DOHH2 (cell line): Measurements from ENCODE around the gene MALT1.
"Not testable (repeated sequence)": the region's sequence is repeated elsewhere in the genome, so short reads cannot be mapped to it uniquely, and the experiment has no call there.

Source experiments
- H3F3A ChIP-seq: fragments of 200-600 bp; sonication (generic), shearing (Covaris generic); 2 replicates; pipeline ENCODE4 v1.6.0; 2016; ENCODE audit warnings: antibody characterized with exemption, mild to moderate bottlenecking; ENCODE audit not compliant: control insufficient read depth, insufficient read depth
- H3K27ac ChIP-seq: fragments of 200-600 bp; sonication (generic); 2 replicates; pipeline ENCODE4 v1.5.1; 2014; ENCODE audit warnings: low read depth, mild to moderate bottlenecking, low read length, moderate library complexity
- H3K27me3 ChIP-seq: fragments of 200-600 bp; sonication (generic); 2 replicates; pipeline ENCODE4 v1.6.1; 2014; ENCODE audit warnings: mild to moderate bottlenecking, low read length, mixed read lengths; ENCODE audit not compliant: control insufficient read depth
- H3K36me3 ChIP-seq: fragments of 200-600 bp; sonication (generic); 2 replicates; pipeline ENCODE4 v1.6.1; 2014; ENCODE audit warnings: mild to moderate bottlenecking, low read length, moderate library complexity, mixed read lengths; ENCODE audit not compliant: control insufficient read depth
- H3K4me1 ChIP-seq: fragments of 200-600 bp; sonication (generic); 2 replicates; pipeline ENCODE4 v1.6.1; 2014; ENCODE audit warnings: mild to moderate bottlenecking, low read length, mixed read lengths; ENCODE audit not compliant: control insufficient read depth
- H3K4me2 ChIP-seq: fragments of 200-600 bp; sonication (generic); 2 replicates; pipeline ENCODE4 v1.6.0; 2014; ENCODE audit warnings: mild to moderate bottlenecking, low read length, moderate library complexity
- H3K4me3 ChIP-seq: fragments of 200-600 bp; sonication (generic); 2 replicates; pipeline ENCODE4 v1.5.1; 2014; ENCODE audit warnings: mild to moderate bottlenecking, low read length, mixed read lengths
- H3K79me2 ChIP-seq: fragments of 200-600 bp; sonication (generic); 2 replicates; pipeline ENCODE4 v1.6.1; 2014; ENCODE audit warnings: mild to moderate bottlenecking, low read length, mixed read lengths; ENCODE audit not compliant: control insufficient read depth
- H3K9me2 ChIP-seq: fragments of 200-600 bp; sonication (generic); replicated peaks from 2 replicates; pipeline ENCODE4 v1.6.1; 2014; ENCODE audit warnings: mild to moderate bottlenecking, low read length, mixed read lengths; ENCODE audit not compliant: control insufficient read depth
- H3K9me3 ChIP-seq: fragments of 200-600 bp; sonication (generic); 2 replicates; pipeline ENCODE4 v1.6.1; 2014; ENCODE audit warnings: antibody characterized with exemption, low read length, mixed read lengths; ENCODE audit not compliant: control insufficient read depth, insufficient read depth
- H4K20me1 ChIP-seq: fragments of 200-600 bp; sonication (generic); 2 replicates; pipeline ENCODE4 v1.6.0; 2014; ENCODE audit warnings: low read depth, mild to moderate bottlenecking, antibody characterized with exemption, low read length, moderate library complexity; ENCODE audit not compliant: control insufficient read depth, insufficient read depth
- EZH2phosphoT487 ChIP-seq: fragments of 200-600 bp; sonication (generic); IDR thresholded peaks from 2 replicates; pipeline ENCODE4 v1.6.1; 2017; ENCODE audit warnings: borderline replicate concordance, mild to moderate bottlenecking, antibody characterized with exemption, low read length, moderate library complexity, mixed read lengths
- TF ChIP-seq, protein P1 (sequence below): fragments of 200-600 bp; sonication (generic); IDR thresholded peaks from one replicate; pipeline ENCODE4 v1.5.1; 2014; ENCODE audit warnings: antibody characterized with exemption, mild to moderate bottlenecking, low read depth, low read length; ENCODE audit not compliant: poor library complexity, severe bottlenecking

Gene MALT1

GRCh38 chr18:58640891-58641610 lies 30.2 kb upstream of the MALT1 start:
- H3K4me3 ChIP-seq: no peak overlapping the region
- H3K9me3 ChIP-seq: peaks cover 5% of the 10 kb centered on the region; the same call in 1 of the 2 replicates
- no peaks in the 10 kb centered on the region for H3K27me3 ChIP-seq
- H3K79me2 ChIP-seq: no peaks in the 10 kb centered on the region
- peaks cover 29% of the 10 kb centered on the region for H3K4me1 ChIP-seq
- H3K36me3 ChIP-seq: no peaks in the 10 kb centered on the region
- no peak overlapping the region for H3K4me2 ChIP-seq
- no peaks in the 10 kb centered on the region for H3F3A ChIP-seq
- H3K9me2 ChIP-seq: no peaks in the 10 kb centered on the region
- H4K20me1 ChIP-seq: no peaks in the 10 kb centered on the region
- TF ChIP-seq, protein P1, sequence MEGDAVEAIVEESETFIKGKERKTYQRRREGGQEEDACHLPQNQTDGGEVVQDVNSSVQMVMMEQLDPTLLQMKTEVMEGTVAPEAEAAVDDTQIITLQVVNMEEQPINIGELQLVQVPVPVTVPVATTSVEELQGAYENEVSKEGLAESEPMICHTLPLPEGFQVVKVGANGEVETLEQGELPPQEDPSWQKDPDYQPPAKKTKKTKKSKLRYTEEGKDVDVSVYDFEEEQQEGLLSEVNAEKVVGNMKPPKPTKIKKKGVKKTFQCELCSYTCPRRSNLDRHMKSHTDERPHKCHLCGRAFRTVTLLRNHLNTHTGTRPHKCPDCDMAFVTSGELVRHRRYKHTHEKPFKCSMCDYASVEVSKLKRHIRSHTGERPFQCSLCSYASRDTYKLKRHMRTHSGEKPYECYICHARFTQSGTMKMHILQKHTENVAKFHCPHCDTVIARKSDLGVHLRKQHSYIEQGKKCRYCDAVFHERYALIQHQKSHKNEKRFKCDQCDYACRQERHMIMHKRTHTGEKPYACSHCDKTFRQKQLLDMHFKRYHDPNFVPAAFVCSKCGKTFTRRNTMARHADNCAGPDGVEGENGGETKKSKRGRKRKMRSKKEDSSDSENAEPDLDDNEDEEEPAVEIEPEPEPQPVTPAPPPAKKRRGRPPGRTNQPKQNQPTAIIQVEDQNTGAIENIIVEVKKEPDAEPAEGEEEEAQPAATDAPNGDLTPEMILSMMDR: no peak
- TF ChIP-seq EZH2phosphoT487: no peak
- H3K27ac ChIP-seq: no peak overlapping the region

DNA sequence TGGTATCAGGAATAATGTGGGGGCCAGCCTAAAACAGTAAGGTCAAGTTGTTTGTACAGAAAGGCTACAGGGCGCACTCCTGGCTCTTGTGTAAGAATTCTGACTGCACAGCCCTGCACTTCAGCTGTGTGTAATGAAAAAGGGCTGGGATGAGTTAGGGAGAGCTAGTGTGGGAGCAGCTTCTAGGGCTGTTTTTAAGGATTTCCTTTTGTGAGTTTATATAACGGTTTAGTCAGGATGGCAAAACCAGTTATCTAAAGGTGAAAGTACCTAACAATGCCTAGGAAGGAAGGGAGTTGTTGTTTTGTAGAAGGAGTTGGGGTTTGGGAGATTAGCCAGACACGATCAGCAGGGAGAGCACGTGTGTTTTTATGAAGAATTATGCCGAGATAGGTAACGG lies 27.7 kb upstream of the MALT1 start:
- H4K20me1 ChIP-seq, H3K79me2 ChIP-seq, H3K27me3 ChIP-seq, H3K36me3 ChIP-seq, H3K4me3 ChIP-seq, H3K27ac ChIP-seq, H3K4me2 ChIP-seq, H3K9me2 ChIP-seq, H3F3A ChIP-seq: not testable (repeated sequence)
- H3K9me3 ChIP-seq: peaks cover 11% of the 10 kb centered on the region; the same call in 1 of the 2 replicates
- peaks cover 19% of the 10 kb centered on the region for H3K4me1 ChIP-seq

- H3K27me3 ChIP-seq: no peaks in the 10 kb centered on the region
- H4K20me1 ChIP-seq: no peaks in the 10 kb centered on the region
- H3K36me3 ChIP-seq: no peaks in the 10 kb centered on the region
- no peak for TF ChIP-seq EZH2phosphoT487
- TF ChIP-seq, protein P1: no peak
- no peak overlapping the region for H3K4me2 ChIP-seq
- no peaks in the 10 kb centered on the region for H3F3A ChIP-seq
- H3K4me1 ChIP-seq: peaks cover 8% of the 10 kb centered on the region
- no peak overlapping the region for H3K27ac ChIP-seq
- H3K9me2 ChIP-seq: no peaks in the 10 kb centered on the region
- H3K4me3 ChIP-seq: no peak overlapping the region
- no peaks in the 10 kb centered on the region for H3K79me2 ChIP-seq
- H3K9me3 ChIP-seq: peaks cover 11% of the 10 kb centered on the region; the same call in 1 of the 2 replicates
Observed at GRCh38 chr18:58645398-58645797, 25.9 kb upstream of the MALT1 start.

DNA sequence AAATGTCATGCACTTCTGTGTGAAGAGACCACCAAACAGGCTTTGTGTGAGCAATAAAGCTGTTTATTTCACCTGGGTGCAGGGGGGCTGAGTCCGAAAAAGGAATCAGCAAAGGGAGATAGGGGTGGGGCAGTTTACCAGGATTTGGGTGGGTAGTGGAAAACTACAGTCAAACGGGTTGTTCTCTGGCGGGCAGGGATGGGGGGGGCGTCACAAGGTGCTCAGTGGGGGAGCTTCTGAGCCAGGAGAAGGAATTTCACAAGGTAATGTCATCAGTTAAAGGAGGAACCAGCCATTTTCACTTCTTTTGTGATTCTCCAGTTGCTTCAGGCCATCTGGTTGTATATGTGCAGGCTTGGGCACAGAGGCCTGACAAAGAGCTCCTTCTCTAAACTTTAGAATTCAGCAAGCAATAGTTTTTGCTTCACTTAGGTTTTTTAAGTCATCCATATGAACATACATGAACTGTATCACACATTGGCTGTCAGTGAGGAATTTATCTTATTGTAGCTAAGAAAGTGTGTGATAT lies 24.9 kb upstream of the MALT1 start:
- H3K79me2 ChIP-seq: no peaks in the 10 kb centered on the region
- H3K9me3 ChIP-seq: peaks cover 11% of the 10 kb centered on the region; the same call in 1 of the 2 replicates
- no peaks in the 10 kb centered on the region for H3K9me2 ChIP-seq
- H3K27me3 ChIP-seq: no peaks in the 10 kb centered on the region
- no peak overlapping the region for H3K4me3 ChIP-seq
- H3K4me2 ChIP-seq: no peak overlapping the region
- TF ChIP-seq EZH2phosphoT487: no peak
- TF ChIP-seq, protein P1: no peak
- H3K36me3 ChIP-seq: no peaks in the 10 kb centered on the region
- H3K4me1 ChIP-seq: peaks cover 10% of the 10 kb centered on the region
- H3F3A ChIP-seq: no peaks in the 10 kb centered on the region
- H3K27ac ChIP-seq: no peak overlapping the region
- no peaks in the 10 kb centered on the region for H4K20me1 ChIP-seq
